GM12878 (cell line): ENCODE measurements around the gene ZFP64. TPM values are rescaled to one million over a fixed set of nuclear protein-coding genes. Genes with fewer than 3 reads are reported as not detected.

ENCODE experiments used
- ATAC-seq: fragments of 200-7000 bp; cut with Tn5 transposase; 3 replicates; pipeline ENCODE4 v1.9.1; 2020; ENCODE audit warnings: mild to moderate bottlenecking, moderate library complexity
- BruUV-seq: library from RNA; stranded (reverse); fragments of 400-500 nt; replicated peaks from 2 replicates; lab custom pipeline; 2021; lab: Mats Ljungman, UMichigan
- CTCF ChIA-PET: fragments of 300-600 bp; sonication (Branson Sonifier 250); formaldehyde crosslinking; extraction: SDS; loops from one replicate; lab custom pipeline; 2021; ENCODE audit warnings: inconsistent platforms; lab: Yijun Ruan, JAX
- POLR2A ChIA-PET: fragments of 350-600 bp; formaldehyde crosslinking; extraction: SDS; loops from one replicate; lab custom pipeline; 2021; ENCODE audit warnings: inconsistent platforms; lab: Charles Lee
- RAD21 ChIA-PET: fragments of 300-600 bp; sonication (Branson Sonifier 250); formaldehyde crosslinking; loops from one replicate; lab custom pipeline; 2023; ENCODE audit warnings: antibody characterized with exemption; ENCODE audit not compliant: unreplicated experiment; lab: Charles Lee
- SMC1A ChIA-PET: fragments of 300-600 bp; sonication (Branson Sonifier 250); formaldehyde crosslinking; loops from one replicate; lab custom pipeline; 2023; ENCODE audit not compliant: unreplicated experiment, uncharacterized antibody; lab: Charles Lee
- DNase-seq: peaks from one replicate; pipeline ENCODE4 v3.0.0-alpha.2; 2011; ENCODE audit warnings: low read depth, low spot score
- FAIRE-seq: peaks from 3 replicates; lab custom pipeline; 2011; peaks lifted over from hg19 to GRCh38; lab: Jason Lieb, UNC
- H2AFZ ChIP-seq: 2 replicates; pipeline ENCODE4 v1.6.0; 2011; ENCODE audit warnings: low read depth, low read length, control low read depth; ENCODE audit not compliant: control insufficient read depth
- H3K27ac ChIP-seq: 2 replicates; pipeline ENCODE4 v1.5.1; 2011; ENCODE audit warnings: control low read depth; ENCODE audit not compliant: control insufficient read depth, insufficient read depth
- H3K27me3 ChIP-seq, 2 experiments: replicated peaks in 1 of 2; 2 replicates each; pipeline versions ENCODE4 v1.6.0 to v1.6.1; 2011; ENCODE audit warnings: low read length in 1 of 2; ENCODE audit not compliant: control insufficient read depth in 2 of 2, insufficient read depth in 2 of 2
- H3K36me3 ChIP-seq, 2 experiments: 2 replicates each; pipeline ENCODE4 v1.5.1; 2011; ENCODE audit warnings: low read length in 1 of 2; ENCODE audit not compliant: control insufficient read depth in 2 of 2, insufficient read depth in 2 of 2
- H3K4me1 ChIP-seq: 2 replicates; pipeline ENCODE4 v1.6.1; 2011; ENCODE audit warnings: mild to moderate bottlenecking, low read length, moderate library complexity, mixed read lengths; ENCODE audit not compliant: control insufficient read depth, insufficient read depth
- H3K4me2 ChIP-seq: 2 replicates; pipeline ENCODE4 v1.6.0; 2011; ENCODE audit warnings: control low read depth; ENCODE audit not compliant: control insufficient read depth, insufficient read depth
- H3K4me3 ChIP-seq: fragments of 200-600 bp; sonication (generic); 2 replicates; pipeline ENCODE4 v1.5.1; 2016
- H3K79me2 ChIP-seq: 2 replicates; pipeline ENCODE4 v1.6.0; 2011; ENCODE audit warnings: low read length; ENCODE audit not compliant: control insufficient read depth, insufficient read depth
- H3K9ac ChIP-seq: 2 replicates; pipeline ENCODE4 v1.8.0; 2011; ENCODE audit warnings: low read length, control low read depth, mixed read lengths; ENCODE audit not compliant: control insufficient read depth, insufficient read depth
- H3K9me3 ChIP-seq: replicated peaks from 3 replicates; pipeline ENCODE4 v1.5.1; 2011; ENCODE audit warnings: mild to moderate bottlenecking, low read length; ENCODE audit not compliant: control insufficient read depth, insufficient read depth
- H4K20me1 ChIP-seq: 2 replicates; pipeline ENCODE4 v1.6.0; 2011; ENCODE audit not compliant: control insufficient read depth, insufficient read depth
- CBX3 ChIP-seq: fragments of 200-600 bp; sonication (generic); IDR thresholded peaks from 2 replicates; pipeline ENCODE4 v1.6.1; 2016; ENCODE audit warnings: low read depth, borderline replicate concordance
- CREB1 ChIP-seq: IDR thresholded peaks from 2 replicates; pipeline ENCODE4 v1.6.1; 2012; ENCODE audit warnings: low read depth, mild to moderate bottlenecking, inconsistent platforms
- IKZF2 ChIP-seq, 2 experiments: fragments of 450-650 bp; IDR thresholded peaks; 2 replicates each; pipeline ENCODE4 v1.6.1; 2017; ENCODE audit warnings: mild to moderate bottlenecking in 2 of 2, moderate library complexity in 2 of 2
- JUNB ChIP-seq: IDR thresholded peaks from 2 replicates; pipeline ENCODE4 v1.6.1; 2016; ENCODE audit warnings: antibody characterized with exemption, mild to moderate bottlenecking
- KLF5 ChIP-seq: fragments of 450-650 bp; IDR thresholded peaks from 2 replicates; pipeline ENCODE4 v1.6.1; 2014; ENCODE audit warnings: mild to moderate bottlenecking; ENCODE audit not compliant: partially characterized antibody
- MYC ChIP-seq: IDR thresholded peaks from 2 replicates; pipeline ENCODE4 v1.6.1; 2011; ENCODE audit warnings: mild to moderate bottlenecking, low read length, moderate library complexity, inconsistent platforms; ENCODE audit not compliant: insufficient read depth, insufficient replicate concordance, insufficient read length, severe bottlenecking
- POLR2AphosphoS2 ChIP-seq: IDR thresholded peaks from 2 replicates; pipeline ENCODE4 v1.6.1; 2011; ENCODE audit warnings: low read depth, mild to moderate bottlenecking, low read length, improper control_type of control experiment, moderate library complexity
- YY1 ChIP-seq: IDR thresholded peaks from 2 replicates; pipeline ENCODE4 v1.6.1; 2011; ENCODE audit warnings: low read depth, mild to moderate bottlenecking, low read length
- ZBTB11 ChIP-seq: fragments of 450-650 bp; formaldehyde crosslinking; IDR thresholded peaks from 2 replicates; pipeline ENCODE4 v1.5.0; 2022; ENCODE audit warnings: mild to moderate bottlenecking, missing genetic modification characterization
- ZNF592 ChIP-seq: fragments of 450-650 bp; IDR thresholded peaks from 2 replicates; pipeline ENCODE4 v1.6.1; 2017; ENCODE audit warnings: mild to moderate bottlenecking, moderate library complexity
- ZSCAN29 ChIP-seq: fragments of 450-650 bp; IDR thresholded peaks from 2 replicates; pipeline ENCODE4 v1.6.1; 2017; ENCODE audit warnings: mild to moderate bottlenecking, moderate library complexity
- WGBS: methylation state at CpG from one replicate; pipeline ENCODE4 v1.1.6; 2016; ENCODE audit warnings: low lambda C conversion rate; ENCODE audit not compliant: insufficient replicate concordance, insufficient coverage; ENCODE audit errors: missing lambda C conversion rate; 5-methylcytosine and 5-hydroxymethylcytosine counted together
- in situ Hi-C: fragments of 300-500 bp; cut with MboI; formaldehyde crosslinking; loops from 9 replicates; pipeline ENCODE4 v1.14.3; 2018; ENCODE audit warnings: mixed read lengths
- intact Hi-C: fragments of 100-400 bp; cut with micrococcal nuclease; formaldehyde crosslinking; loops from one replicate; pipeline ENCODE4 v1.14.2; 2022; ENCODE audit not compliant: unreplicated experiment
- polyA plus RNA-seq, 11 experiments: library from polyadenylated mRNA; depleted of rRNA in 4 of 11; unstranded in 6 of 11; stranded (reverse) in 5 of 11; fragments of >200 nt; fragmentation: Nextera tagmentation in 4 of 11; fragmentation: Illumina TruSeq in 1 of 11; extraction: Ambion mirVana in 4 of 11; extraction: Trizol in 1 of 11; gene quantifications; 1 replicate in 1 of 11; 2 replicates in 10 of 11; pipeline versions ENCODE4 v1.2.1 to v1.2.3, GENCODE V29; 2011 to 2016; ENCODE audit warnings: inconsistent platforms in 2 of 11, missing spikeins in 2 of 11, low read depth in 1 of 11
- total RNA-seq, 4 experiments: library from RNA; depleted of rRNA in 3 of 4; stranded (reverse); fragments of >200 nt in 3 of 4; fragmentation: Illumina TruSeq in 1 of 4; extraction: Trizol in 1 of 4; gene quantifications; 2 replicates each; pipeline versions ENCODE4 v1.2.1 to v1.2.3, GENCODE V29; 2013 to 2021
- TF ChIP-seq, protein P1 (sequence below): fragments of 450-650 bp; IDR thresholded peaks from 2 replicates; pipeline ENCODE4 v1.6.1; 2017; ENCODE audit warnings: antibody characterized with exemption, mild to moderate bottlenecking, moderate library complexity
- TF ChIP-seq, protein P2 (sequence below): IDR thresholded peaks from 2 replicates; pipeline ENCODE4 v1.6.1; 2011; ENCODE audit warnings: mild to moderate bottlenecking, low read depth, low read length, moderate library complexity; ENCODE audit not compliant: insufficient replicate concordance

ZFP64 gene
- total and polyA plus RNA-seq, 10 of the 15 experiments (the other 5 are each of a cell fraction or from before 2014, with no cell fraction given), result 2.3 to 21.8 (median 11.8) TPM

- ChIA-PET POLR2A (no interaction called here), SMC1A (no interaction called here), CTCF (no interaction called here), RAD21 (no interaction called here)
- 97% methylated on average over 4 of the region's 4 CpGs for WGBS
- in situ Hi-C loops (no loop called here), intact Hi-C loops (no loop called here)
- DNase-seq, result no peak
- H3K4me2 ChIP-seq, result no peak overlapping the region
- no peaks in the 10 kb centered on the region for H3K4me1 ChIP-seq
- no peak for FAIRE-seq
- no peak overlapping the region for H3K4me3 ChIP-seq
- no peaks in the 10 kb centered on the region for H4K20me1 ChIP-seq
- no peaks in the 10 kb centered on the region for H3K79me2 ChIP-seq
- no peaks in the 10 kb centered on the region; a peak in 1 of 4 replicates for H3K36me3 ChIP-seq
- TF ChIP-seq MYC, result no peak
- TF ChIP-seq, protein P1, sequence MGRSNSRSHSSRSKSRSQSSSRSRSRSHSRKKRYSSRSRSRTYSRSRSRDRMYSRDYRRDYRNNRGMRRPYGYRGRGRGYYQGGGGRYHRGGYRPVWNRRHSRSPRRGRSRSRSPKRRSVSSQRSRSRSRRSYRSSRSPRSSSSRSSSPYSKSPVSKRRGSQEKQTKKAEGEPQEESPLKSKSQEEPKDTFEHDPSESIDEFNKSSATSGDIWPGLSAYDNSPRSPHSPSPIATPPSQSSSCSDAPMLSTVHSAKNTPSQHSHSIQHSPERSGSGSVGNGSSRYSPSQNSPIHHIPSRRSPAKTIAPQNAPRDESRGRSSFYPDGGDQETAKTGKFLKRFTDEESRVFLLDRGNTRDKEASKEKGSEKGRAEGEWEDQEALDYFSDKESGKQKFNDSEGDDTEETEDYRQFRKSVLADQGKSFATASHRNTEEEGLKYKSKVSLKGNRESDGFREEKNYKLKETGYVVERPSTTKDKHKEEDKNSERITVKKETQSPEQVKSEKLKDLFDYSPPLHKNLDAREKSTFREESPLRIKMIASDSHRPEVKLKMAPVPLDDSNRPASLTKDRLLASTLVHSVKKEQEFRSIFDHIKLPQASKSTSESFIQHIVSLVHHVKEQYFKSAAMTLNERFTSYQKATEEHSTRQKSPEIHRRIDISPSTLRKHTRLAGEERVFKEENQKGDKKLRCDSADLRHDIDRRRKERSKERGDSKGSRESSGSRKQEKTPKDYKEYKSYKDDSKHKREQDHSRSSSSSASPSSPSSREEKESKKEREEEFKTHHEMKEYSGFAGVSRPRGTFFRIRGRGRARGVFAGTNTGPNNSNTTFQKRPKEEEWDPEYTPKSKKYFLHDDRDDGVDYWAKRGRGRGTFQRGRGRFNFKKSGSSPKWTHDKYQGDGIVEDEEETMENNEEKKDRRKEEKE, result no peak
- no peak for TF ChIP-seq POLR2AphosphoS2
- TF ChIP-seq CREB1, result no peak
- TF ChIP-seq CBX3, result no peak
- TF ChIP-seq JUNB, result no peak
- TF ChIP-seq ZBTB11 (CRISPR knock-in tag), result no peak
- no peak for TF ChIP-seq ZNF592
- no peak for TF ChIP-seq ZSCAN29
- TF ChIP-seq KLF5, result no peak
- TF ChIP-seq, protein P2, sequence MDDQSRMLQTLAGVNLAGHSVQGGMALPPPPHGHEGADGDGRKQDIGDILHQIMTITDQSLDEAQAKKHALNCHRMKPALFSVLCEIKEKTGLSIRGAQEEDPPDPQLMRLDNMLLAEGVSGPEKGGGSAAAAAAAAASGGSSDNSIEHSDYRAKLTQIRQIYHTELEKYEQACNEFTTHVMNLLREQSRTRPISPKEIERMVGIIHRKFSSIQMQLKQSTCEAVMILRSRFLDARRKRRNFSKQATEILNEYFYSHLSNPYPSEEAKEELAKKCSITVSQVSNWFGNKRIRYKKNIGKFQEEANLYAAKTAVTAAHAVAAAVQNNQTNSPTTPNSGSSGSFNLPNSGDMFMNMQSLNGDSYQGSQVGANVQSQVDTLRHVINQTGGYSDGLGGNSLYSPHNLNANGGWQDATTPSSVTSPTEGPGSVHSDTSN, result no peak
- TF ChIP-seq YY1, result no peak
- TF ChIP-seq IKZF2 (IDR thresholded peaks at IDR 0.05), result no peak
- H3K9me3 ChIP-seq, result no peaks in the 10 kb centered on the region
- H3K27ac ChIP-seq, result no peak overlapping the region
- H3K9ac ChIP-seq, result no peak overlapping the region
- no peak overlapping the region for H2AFZ ChIP-seq
- H3K27me3 ChIP-seq, result no peaks in the 10 kb centered on the region
- no peak for ATAC-seq
- no TSS peak for BruUV-seq
These were observed 53.7 kb downstream of the ZFP64 start for GRCh38 chr20:52137850-52138249.
